ENCODE measurements around the gene SIGLEC15. TPM values are rescaled to one million over a fixed set of nuclear protein-coding genes. Genes with fewer than 3 reads are reported as not detected.
"Not testable (repeated sequence)": the region's sequence is repeated elsewhere in the genome, so short reads cannot be mapped to it uniquely, and the experiment has no call there.

Gene SIGLEC15
- 7.5 and 9.1 TPM in 2 replicates for total RNA-seq (2014; rRNA removed; shearing (Covaris generic))
- polyA plus RNA-seq (2015; cell fraction: cytosol; rRNA removed): 13.8 and 17.7 TPM in 2 replicates
- 12.7 and 15.3 TPM in 2 replicates for polyA plus RNA-seq (2015; cell fraction: nucleus; rRNA removed)

- DNase-seq (ENCODE audit: low read depth): peak; percentile 78
These were observed at the start of gene SIGLEC15 for GRCh38 chr18:45825258-45826044. Gene SIGLEC15 (plus strand): TSS chr18:45825675. CDS start chr18:45825729, 54 bp downstream.

- DNase-seq (ENCODE audit: low read depth): no peak
These were observed 49.7 kb upstream of the SIGLEC15 start for GRCh38 chr18:45775743-45776142.

- DNase-seq (ENCODE audit: low read depth): peak; percentile 64
These were observed 48.1 kb upstream of the SIGLEC15 start for GRCh38 chr18:45777393-45777792.

- DNase-seq (ENCODE audit: low read depth): no peak
These were observed 44.9 kb upstream of the SIGLEC15 start for GRCh38 chr18:45780568-45780967.

- no peak for DNase-seq (ENCODE audit: low read depth)
These were observed 42.8 kb upstream of the SIGLEC15 start for GRCh38 chr18:45782662-45783061.

- peak; percentile 17 for DNase-seq (ENCODE audit: low read depth)
These were observed 42.1 kb upstream of the SIGLEC15 start for GRCh38 chr18:45783097-45784075.

GRCh38 chr18:45785134-45785533 is 40.3 kb upstream of the SIGLEC15 start:
- peak; percentile 42 for DNase-seq (ENCODE audit: low read depth)

- DNase-seq (ENCODE audit: low read depth): no peak
These were observed 38.5 kb upstream of the SIGLEC15 start for GRCh38 chr18:45786941-45787340.

- no peak for DNase-seq (ENCODE audit: low read depth)
These were observed 38.1 kb upstream of the SIGLEC15 start for GRCh38 chr18:45787346-45787745.

GRCh38 chr18:45788861-45789260 is 36.6 kb upstream of the SIGLEC15 start:
- no peak for DNase-seq (ENCODE audit: low read depth)

- DNase-seq (ENCODE audit: low read depth): peak; percentile 25
These were observed 32.8 kb upstream of the SIGLEC15 start for GRCh38 chr18:45792506-45793263.

- DNase-seq (ENCODE audit: low read depth): peak; percentile 97
These were observed 32.1 kb upstream of the SIGLEC15 start for GRCh38 chr18:45793264-45793965.

GRCh38 chr18:45801416-45802004 is 24.0 kb upstream of the SIGLEC15 start:
- DNase-seq (ENCODE audit: low read depth): peak; percentile 32

GRCh38 chr18:45802814-45803492 is 22.5 kb upstream of the SIGLEC15 start:
- peak; percentile 96 for DNase-seq (ENCODE audit: low read depth)

- DNase-seq (ENCODE audit: low read depth): no peak
These were observed 19.9 kb upstream of the SIGLEC15 start for GRCh38 chr18:45805551-45805950.

GRCh38 chr18:45806226-45806625 is 19.2 kb upstream of the SIGLEC15 start:
- peak; percentile 29 for DNase-seq (ENCODE audit: low read depth)

- peak; percentile 32 for DNase-seq (ENCODE audit: low read depth)
These were observed 18.3 kb upstream of the SIGLEC15 start for GRCh38 chr18:45807144-45807543.

GRCh38 chr18:45814733-45815132 is 10.7 kb upstream of the SIGLEC15 start:
- not testable (repeated sequence) for DNase-seq (ENCODE audit: low read depth)

GRCh38 chr18:45817543-45817942 is 7.9 kb upstream of the SIGLEC15 start:
- DNase-seq (ENCODE audit: low read depth): no peak
